HG03196 (cell line): Measurements from ENCODE around the gene KIF1B.

Experiments used
- ATAC-seq: cut with Tn5 transposase; IDR thresholded peaks from one replicate; pipeline ENCODE4 v1.9.1; 2021; ENCODE audit not compliant: unreplicated experiment

KIF1B gene

GRCh38 chr1:10209905-10210810 is at the start of gene KIF1B:
TSS of gene KIF1B (plus strand) at chr1:10210570. CDS start at chr1:10232329, 21,759 bp downstream.
- ATAC-seq, result peak; percentile 93

GRCh38 chr1:10160907-10161490 is 49.4 kb upstream of the KIF1B start:
- no peak for ATAC-seq

GRCh38 chr1:10161541-10162290 is 48.7 kb upstream of the KIF1B start:
- ATAC-seq, result no peak

- ATAC-seq, result no peak
Observed at GRCh38 chr1:10168912-10169514, 41.4 kb upstream of the KIF1B start.

- peak; percentile 44 for ATAC-seq
Observed at GRCh38 chr1:10170239-10170574, 40.2 kb upstream of the KIF1B start.

- ATAC-seq, result no peak
Observed at GRCh38 chr1:10171105-10171767, 39.1 kb upstream of the KIF1B start.

- no peak for ATAC-seq
Observed at GRCh38 chr1:10171995-10172669, 38.2 kb upstream of the KIF1B start.

- ATAC-seq, result no peak
Observed at GRCh38 chr1:10173582-10173981, 36.8 kb upstream of the KIF1B start.

GRCh38 chr1:10177876-10178275 is 32.5 kb upstream of the KIF1B start:
- ATAC-seq, result no peak

- no peak for ATAC-seq
Observed at GRCh38 chr1:10178597-10179405, 31.6 kb upstream of the KIF1B start.

GRCh38 chr1:10179406-10180091 is 30.8 kb upstream of the KIF1B start:
- ATAC-seq, result no peak

GRCh38 chr1:10181154-10181553 is 29.2 kb upstream of the KIF1B start:
- ATAC-seq, result no peak

GRCh38 chr1:10185759-10186158 is 24.6 kb upstream of the KIF1B start:
- ATAC-seq, result no peak

GRCh38 chr1:10186331-10187025 is 23.9 kb upstream of the KIF1B start:
- ATAC-seq, result no peak

- no peak for ATAC-seq
Observed at GRCh38 chr1:10187026-10187334, 23.4 kb upstream of the KIF1B start.

GRCh38 chr1:10188133-10188650 is 22.2 kb upstream of the KIF1B start:
- ATAC-seq, result no peak

- no peak for ATAC-seq
Observed at GRCh38 chr1:10189659-10190058, 20.7 kb upstream of the KIF1B start.

- ATAC-seq, result no peak
Observed at GRCh38 chr1:10192263-10192662, 18.1 kb upstream of the KIF1B start.
